GM21528 (cell line): ENCODE results near the gene KCNJ6.
"Not testable (repeated sequence)": the region's sequence is repeated elsewhere in the genome, so short reads cannot be mapped to it uniquely, and the experiment has no call there.

Experiments
- ATAC-seq: cut with Tn5 transposase; IDR thresholded peaks from one replicate; pipeline ENCODE4 v1.9.1; 2021; ENCODE audit warnings: mild to moderate bottlenecking, moderate library complexity; ENCODE audit not compliant: unreplicated experiment, low FRiP score

Gene KCNJ6

GRCh38 chr21:37623183-37623582 lies 293.1 kb downstream of the KCNJ6 start:
- ATAC-seq: no peak

- ATAC-seq: no peak
These were observed 293.5 kb downstream of the KCNJ6 start for GRCh38 chr21:37622755-37623154.

GRCh38 chr21:37620401-37620800 lies 295.9 kb downstream of the KCNJ6 start:
- ATAC-seq: no peak

- no peak for ATAC-seq
These were observed 296.7 kb downstream of the KCNJ6 start for GRCh38 chr21:37619464-37619974.

GRCh38 chr21:37618081-37618480 lies 298.2 kb downstream of the KCNJ6 start:
- no peak for ATAC-seq

- no peak for ATAC-seq
These were observed 300.3 kb downstream of the KCNJ6 start for GRCh38 chr21:37615962-37616361.

GRCh38 chr21:37614351-37614875 lies 301.8 kb downstream of the KCNJ6 start:
- ATAC-seq: no peak

- ATAC-seq: no peak
These were observed 309.2 kb downstream of the KCNJ6 start for GRCh38 chr21:37607081-37607480.

GRCh38 chr21:37606549-37606948 lies 309.7 kb downstream of the KCNJ6 start:
- no peak for ATAC-seq

GRCh38 chr21:37605006-37605405 lies 311.3 kb downstream of the KCNJ6 start:
- no peak for ATAC-seq

- no peak for ATAC-seq
These were observed 313.1 kb downstream of the KCNJ6 start for GRCh38 chr21:37603129-37603528.

- ATAC-seq: no peak
These were observed 314.3 kb downstream of the KCNJ6 start for GRCh38 chr21:37601915-37602314.

GRCh38 chr21:37601027-37601426 lies 315.2 kb downstream of the KCNJ6 start:
- no peak for ATAC-seq

- no peak for ATAC-seq
These were observed 320.3 kb downstream of the KCNJ6 start for GRCh38 chr21:37595944-37596343.

GRCh38 chr21:37594472-37594951 lies 321.7 kb downstream of the KCNJ6 start:
- no peak for ATAC-seq

- ATAC-seq: no peak
These were observed 322.4 kb downstream of the KCNJ6 start for GRCh38 chr21:37593740-37594471.

GRCh38 chr21:37593015-37593414 lies 323.2 kb downstream of the KCNJ6 start:
- ATAC-seq: no peak

- ATAC-seq: no peak
These were observed 323.8 kb downstream of the KCNJ6 start for GRCh38 chr21:37592496-37592895.

GRCh38 chr21:37591994-37592393 lies 324.3 kb downstream of the KCNJ6 start:
- not testable (repeated sequence) for ATAC-seq

GRCh38 chr21:37590836-37591235 lies 325.4 kb downstream of the KCNJ6 start:
- not testable (repeated sequence) for ATAC-seq

GRCh38 chr21:37588644-37589043 lies 327.6 kb downstream of the KCNJ6 start:
- ATAC-seq: not testable (repeated sequence)

GRCh38 chr21:37587635-37588177 lies 328.6 kb downstream of the KCNJ6 start:
- ATAC-seq: no peak
